H9 (cell line): Measurements from ENCODE around the gene CAPN5. TPM values are rescaled to one million over a fixed set of nuclear protein-coding genes. Genes with fewer than 3 reads are reported as not detected.
A peak's percentile ranks its signal among the peaks of the same experiment; 100 is the strongest.

Source experiments
- DNase-seq: peaks from one replicate; pipeline ENCODE4 v3.0.0-alpha.2; 2017
- H2AFZ ChIP-seq: one replicate; pipeline ENCODE4 v1.6.1; 2013; ENCODE audit warnings: mild to moderate bottlenecking, low read length, control low read depth, moderate library complexity
- H2AK5ac ChIP-seq: 2 replicates; pipeline ENCODE4 v1.6.1; 2013; ENCODE audit warnings: low read length, control low read depth, mixed read lengths; ENCODE audit not compliant: insufficient read length
- H2BK120ac ChIP-seq: one replicate; pipeline ENCODE4 v1.6.1; 2013; ENCODE audit warnings: low read depth, mild to moderate bottlenecking, low read length, control low read depth, inconsistent platforms; ENCODE audit not compliant: poor library complexity, severe bottlenecking
- H2BK12ac ChIP-seq: 2 replicates; pipeline ENCODE4 v1.6.1; 2013; ENCODE audit warnings: low read length, control low read depth, mixed read lengths, low read depth; ENCODE audit not compliant: insufficient read length
- H2BK15ac ChIP-seq: 2 replicates; pipeline ENCODE4 v1.6.1; 2013; ENCODE audit warnings: low read depth, low read length, control low read depth
- H2BK20ac ChIP-seq: one replicate; pipeline ENCODE4 v1.6.1; 2013; ENCODE audit warnings: low read depth, mild to moderate bottlenecking, low read length, control low read depth, inconsistent platforms; ENCODE audit not compliant: poor library complexity, severe bottlenecking
- H2BK5ac ChIP-seq: 2 replicates; pipeline ENCODE4 v1.6.1; 2013; ENCODE audit warnings: low read length, control low read depth, mixed read lengths; ENCODE audit not compliant: insufficient read length
- H3K14ac ChIP-seq: 2 replicates; pipeline ENCODE4 v1.6.1; 2013; ENCODE audit warnings: low read length, control low read depth; ENCODE audit not compliant: insufficient read depth
- H3K18ac ChIP-seq: 2 replicates; pipeline ENCODE4 v1.6.1; 2013; ENCODE audit warnings: low read depth, mild to moderate bottlenecking, mixed read lengths, low read length, control low read depth; ENCODE audit not compliant: insufficient read length
- H3K23ac ChIP-seq: 2 replicates; pipeline ENCODE4 v1.6.1; 2013; ENCODE audit warnings: low read length, control low read depth, mixed read lengths, low read depth; ENCODE audit not compliant: insufficient read length
- H3K23me2 ChIP-seq: 2 replicates; pipeline ENCODE4 v1.6.1; 2013; ENCODE audit warnings: low read depth, mild to moderate bottlenecking, mixed read lengths, low read length, control low read depth; ENCODE audit not compliant: insufficient read length, poor library complexity, severe bottlenecking
- H3K27ac ChIP-seq: 2 replicates; pipeline ENCODE4 v1.5.1; 2013; ENCODE audit warnings: low read length, control low read depth, mixed read lengths, low read depth; ENCODE audit not compliant: insufficient read length
- H3K27me3 ChIP-seq: 2 replicates; pipeline ENCODE4 v1.6.1; 2013; ENCODE audit warnings: low read length, control low read depth, inconsistent platforms; ENCODE audit not compliant: insufficient read depth
- H3K4ac ChIP-seq: 2 replicates; pipeline ENCODE4 v1.6.1; 2013; ENCODE audit warnings: low read depth, mild to moderate bottlenecking, control low read depth, inconsistent platforms, low read length, moderate library complexity
- H3K4me1 ChIP-seq: 2 replicates; pipeline ENCODE4 v1.6.1; 2013; ENCODE audit warnings: low read length, control low read depth, inconsistent platforms; ENCODE audit not compliant: insufficient read depth
- H3K4me2 ChIP-seq: 2 replicates; pipeline ENCODE4 v1.6.1; 2013; ENCODE audit warnings: low read length, control low read depth, mixed read lengths; ENCODE audit not compliant: insufficient read length, insufficient read depth
- H3K56ac ChIP-seq: 2 replicates; pipeline ENCODE4 v1.6.1; 2013; ENCODE audit warnings: low read depth, mild to moderate bottlenecking, mixed read lengths, low read length, control low read depth; ENCODE audit not compliant: insufficient read length
- H3K79me1 ChIP-seq: 2 replicates; pipeline ENCODE4 v1.6.1; 2013; ENCODE audit warnings: low read depth, mild to moderate bottlenecking, moderate library complexity, low read length, control low read depth, inconsistent platforms; ENCODE audit not compliant: insufficient read depth, poor library complexity, severe bottlenecking
- H3K79me2 ChIP-seq: 2 replicates; pipeline ENCODE4 v1.6.1; 2013; ENCODE audit warnings: low read length, control low read depth, inconsistent platforms; ENCODE audit not compliant: insufficient read depth
- H3K9ac ChIP-seq: 2 replicates; pipeline ENCODE4 v1.6.1; 2013; ENCODE audit warnings: low read length, control low read depth, mixed read lengths; ENCODE audit not compliant: insufficient read length; ENCODE audit errors: extremely low read depth
- H3K9me3 ChIP-seq: one replicate; pipeline ENCODE4 v1.6.1; 2013; ENCODE audit warnings: low read depth, low read length, inconsistent platforms; ENCODE audit not compliant: control insufficient read depth
- H3T11ph ChIP-seq: one replicate; pipeline ENCODE4 v1.6.1; 2013; ENCODE audit warnings: mild to moderate bottlenecking, low read length, control low read depth, inconsistent platforms
- H4K20me1 ChIP-seq: one replicate; pipeline ENCODE4 v1.6.1; 2013; ENCODE audit not compliant: control insufficient read depth, insufficient read length, insufficient read depth
- H4K5ac ChIP-seq: 2 replicates; pipeline ENCODE4 v1.6.1; 2013; ENCODE audit warnings: low read depth, mild to moderate bottlenecking, mixed read lengths, low read length, control low read depth; ENCODE audit not compliant: insufficient read length
- H4K8ac ChIP-seq: replicated peaks from 2 replicates; pipeline ENCODE4 v1.6.1; 2013; ENCODE audit warnings: low read length, control low read depth, mixed read lengths, low read depth; ENCODE audit not compliant: insufficient read length
- H4K91ac ChIP-seq: 2 replicates; pipeline ENCODE4 v1.6.1; 2013; ENCODE audit warnings: low read depth, mild to moderate bottlenecking, moderate library complexity, mixed read lengths, low read length, control low read depth; ENCODE audit not compliant: insufficient read length
- H3K27ac Mint-ChIP-seq, 3 experiments: 2 replicates in 2 of 3; 3 replicates in 1 of 3; pipeline ENCODE4 v1.8.0; 2020 to 2021; ENCODE audit warnings: mixed read lengths in 3 of 3, mild to moderate bottlenecking in 1 of 3, moderate library complexity in 1 of 3
- H3K27me3 Mint-ChIP-seq: 2 replicates; pipeline ENCODE4 v1.8.0; 2021; ENCODE audit warnings: low read depth, mild to moderate bottlenecking, moderate library complexity, mixed read lengths
- H3K36me3 Mint-ChIP-seq, 3 experiments: 2 replicates in 2 of 3; 3 replicates in 1 of 3; pipeline ENCODE4 v1.8.0; 2020 to 2021; ENCODE audit warnings: low read depth in 3 of 3, mixed read lengths in 3 of 3; ENCODE audit not compliant: insufficient read depth in 1 of 3
- H3K4me1 Mint-ChIP-seq, 2 experiments: 2 replicates each; pipeline ENCODE4 v1.8.0; 2020; ENCODE audit warnings: mixed read lengths in 2 of 2
- H3K4me3 Mint-ChIP-seq, 2 experiments: 2 replicates in 1 of 2; 3 replicates in 1 of 2; pipeline ENCODE4 v1.8.0; 2020 to 2021; ENCODE audit warnings: mild to moderate bottlenecking in 2 of 2, mixed read lengths in 2 of 2, moderate library complexity in 1 of 2
- H3K9me3 Mint-ChIP-seq, 2 experiments: 2 replicates in 1 of 2; 3 replicates in 1 of 2; pipeline ENCODE4 v1.8.0; 2020; ENCODE audit warnings: mild to moderate bottlenecking in 2 of 2, mixed read lengths in 2 of 2, moderate library complexity in 1 of 2
- WGBS: extraction: QIAGEN DNeasy Blood & Tissue Kit; methylation state at CpG from one replicate; pipeline ENCODE4 v1.1.7; 2013; ENCODE audit warnings: missing lambda C conversion rate, low lambda C conversion rate, mixed read lengths; ENCODE audit not compliant: insufficient read length; ENCODE audit errors: extremely low coverage; 5-methylcytosine and 5-hydroxymethylcytosine counted together
- total RNA-seq: library from RNA; stranded (reverse); gene quantifications from 2 replicates; pipeline ENCODE4 v1.2.1, GENCODE V29; 2021
- TF ChIP-seq, protein P1 (sequence below): fragments of 200-600 bp; sonication (generic); conservative IDR thresholded peaks from 3 replicates; pipeline ENCODE4 v1.8.0; 2021; ENCODE audit warnings: antibody characterized with exemption, mild to moderate bottlenecking

Gene CAPN5
- total RNA-seq, 1 experiment from 2014 or later, result 16.7 TPM

GRCh38 chr11:77124041-77124440 lies 57.3 kb downstream of the CAPN5 start:
- Histone ChIP-seq H3K23ac (no peak overlapping the region), H2BK15ac (no peak overlapping the region), H3K27me3 (no peaks in the 10 kb centered on the region), H3K79me1 (no peaks in the 10 kb centered on the region), H2AFZ (no peak overlapping the region), H3K18ac (no peak overlapping the region), H2BK12ac (no peak overlapping the region), H3K4ac (no peak overlapping the region), H2BK5ac (no peak overlapping the region), H3K9ac (no peak overlapping the region), H4K5ac (no peak overlapping the region), H3K79me2 (no peaks in the 10 kb centered on the region), H2BK120ac (no peak overlapping the region), H3K4me2 (no peak overlapping the region), H3K9me3 (no peaks in the 10 kb centered on the region), H4K8ac (no peak overlapping the region), H4K91ac (no peak overlapping the region), H3T11ph (no peak overlapping the region), H3K23me2 (peaks cover 8% of the 10 kb centered on the region), H3K56ac (no peak overlapping the region), H2AK5ac (no peak overlapping the region), H3K27ac (no peak overlapping the region), H2BK20ac (no peak overlapping the region), H3K14ac (no peak overlapping the region), H4K20me1 (no peaks in the 10 kb centered on the region), H3K4me1 (no peaks in the 10 kb centered on the region)
- H3K27ac Mint-ChIP-seq, result peak overlapping the region in 1 of 3 experiments; percentile 38; a peak in 1 of 7 replicates
- H3K4me1 Mint-ChIP-seq, result peaks cover 22 to 24% of the 10 kb centered on the region in 2 experiments
- TF ChIP-seq, protein P1, sequence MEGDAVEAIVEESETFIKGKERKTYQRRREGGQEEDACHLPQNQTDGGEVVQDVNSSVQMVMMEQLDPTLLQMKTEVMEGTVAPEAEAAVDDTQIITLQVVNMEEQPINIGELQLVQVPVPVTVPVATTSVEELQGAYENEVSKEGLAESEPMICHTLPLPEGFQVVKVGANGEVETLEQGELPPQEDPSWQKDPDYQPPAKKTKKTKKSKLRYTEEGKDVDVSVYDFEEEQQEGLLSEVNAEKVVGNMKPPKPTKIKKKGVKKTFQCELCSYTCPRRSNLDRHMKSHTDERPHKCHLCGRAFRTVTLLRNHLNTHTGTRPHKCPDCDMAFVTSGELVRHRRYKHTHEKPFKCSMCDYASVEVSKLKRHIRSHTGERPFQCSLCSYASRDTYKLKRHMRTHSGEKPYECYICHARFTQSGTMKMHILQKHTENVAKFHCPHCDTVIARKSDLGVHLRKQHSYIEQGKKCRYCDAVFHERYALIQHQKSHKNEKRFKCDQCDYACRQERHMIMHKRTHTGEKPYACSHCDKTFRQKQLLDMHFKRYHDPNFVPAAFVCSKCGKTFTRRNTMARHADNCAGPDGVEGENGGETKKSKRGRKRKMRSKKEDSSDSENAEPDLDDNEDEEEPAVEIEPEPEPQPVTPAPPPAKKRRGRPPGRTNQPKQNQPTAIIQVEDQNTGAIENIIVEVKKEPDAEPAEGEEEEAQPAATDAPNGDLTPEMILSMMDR, result no peak
- H3K27me3 Mint-ChIP-seq, result peaks cover 5% of the 10 kb centered on the region; the same call in 1 of the 2 replicates
- no CpG with 5 or more reads among the region's 8 CpGs for WGBS
- H3K9me3 Mint-ChIP-seq, result no peaks in the 10 kb centered on the region
- peaks cover 3 to 10% (median 6%) of the 10 kb centered on the region in 3 experiments; a peak in 6 of 7 replicates for H3K36me3 Mint-ChIP-seq
- no peak for DNase-seq
- no peak overlapping the region for H3K4me3 Mint-ChIP-seq
